HG02938 (cell line): ENCODE measurements around the gene SIL1.
"Not testable (repeated sequence)": the region's sequence is repeated elsewhere in the genome, so short reads cannot be mapped to it uniquely, and the experiment has no call there.

Experiments used
- ATAC-seq: cut with Tn5 transposase; IDR thresholded peaks from one replicate; pipeline ENCODE4 v1.9.1; 2021; ENCODE audit warnings: mild to moderate bottlenecking, moderate library complexity; ENCODE audit not compliant: unreplicated experiment

SIL1 gene

DNA sequence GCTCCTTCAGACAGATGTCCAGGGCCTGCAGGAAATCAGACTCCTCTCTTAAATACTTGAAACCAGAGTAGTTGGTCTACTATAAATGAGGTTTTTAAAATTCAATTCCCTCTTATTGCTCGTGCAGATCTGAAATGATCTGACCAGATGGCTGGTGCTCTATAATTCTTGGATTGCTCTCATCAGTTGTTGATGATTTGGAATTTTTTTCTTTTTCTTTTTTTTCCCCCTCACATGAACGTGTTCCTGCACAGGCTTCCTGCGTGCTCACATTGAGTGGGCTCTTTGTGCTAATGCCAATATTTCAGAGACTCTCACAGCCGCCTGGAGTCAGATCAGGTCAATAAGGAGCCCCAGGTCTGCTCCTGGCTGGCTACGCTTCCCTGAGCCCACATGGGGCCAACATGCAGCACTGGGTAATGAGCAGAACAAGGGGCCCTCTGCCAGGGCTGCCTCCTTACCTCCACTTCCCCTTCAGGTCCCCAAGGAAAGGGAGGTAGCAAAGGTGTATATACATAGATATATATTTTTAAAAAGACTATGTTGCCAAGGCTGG lies 82.0 kb downstream of the SIL1 start:
- ATAC-seq = no peak

- ATAC-seq = no peak
Observed at GRCh38 chr5:139113892-139114291, 84.3 kb downstream of the SIL1 start.

GRCh38 chr5:139112362-139112761 lies 85.8 kb downstream of the SIL1 start:
- not testable (repeated sequence) for ATAC-seq

DNA sequence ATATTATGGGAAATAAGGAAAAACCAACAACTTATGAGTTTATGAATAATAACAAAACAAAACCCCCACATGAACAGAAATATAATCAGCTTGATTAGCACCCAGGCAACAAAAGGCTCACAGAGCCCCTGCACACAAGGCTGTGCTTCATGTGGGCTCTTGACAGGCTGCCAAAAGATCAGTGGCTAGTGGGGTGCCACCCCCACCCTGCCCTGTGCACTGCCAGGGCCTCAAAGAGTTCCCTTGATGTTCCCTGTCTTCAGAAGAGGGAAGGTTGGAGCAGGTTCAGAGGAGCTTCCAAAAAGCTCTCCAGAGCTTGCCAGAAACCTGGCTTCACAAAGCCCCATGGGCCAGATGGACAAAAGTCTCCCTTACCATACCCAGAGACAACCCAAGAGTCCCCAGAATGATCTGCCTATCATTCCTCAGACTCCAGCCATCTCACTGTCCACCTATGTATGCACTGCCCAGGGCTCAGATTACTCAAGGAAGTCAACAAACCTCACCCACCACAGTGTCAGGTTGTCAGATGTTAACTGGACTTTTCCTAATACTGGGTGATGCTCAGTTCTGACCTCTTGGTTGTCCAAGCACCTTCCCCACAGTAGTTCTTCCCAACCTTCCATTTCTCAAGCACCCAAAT lies 87.5 kb downstream of the SIL1 start:
- ATAC-seq = no peak

DNA sequence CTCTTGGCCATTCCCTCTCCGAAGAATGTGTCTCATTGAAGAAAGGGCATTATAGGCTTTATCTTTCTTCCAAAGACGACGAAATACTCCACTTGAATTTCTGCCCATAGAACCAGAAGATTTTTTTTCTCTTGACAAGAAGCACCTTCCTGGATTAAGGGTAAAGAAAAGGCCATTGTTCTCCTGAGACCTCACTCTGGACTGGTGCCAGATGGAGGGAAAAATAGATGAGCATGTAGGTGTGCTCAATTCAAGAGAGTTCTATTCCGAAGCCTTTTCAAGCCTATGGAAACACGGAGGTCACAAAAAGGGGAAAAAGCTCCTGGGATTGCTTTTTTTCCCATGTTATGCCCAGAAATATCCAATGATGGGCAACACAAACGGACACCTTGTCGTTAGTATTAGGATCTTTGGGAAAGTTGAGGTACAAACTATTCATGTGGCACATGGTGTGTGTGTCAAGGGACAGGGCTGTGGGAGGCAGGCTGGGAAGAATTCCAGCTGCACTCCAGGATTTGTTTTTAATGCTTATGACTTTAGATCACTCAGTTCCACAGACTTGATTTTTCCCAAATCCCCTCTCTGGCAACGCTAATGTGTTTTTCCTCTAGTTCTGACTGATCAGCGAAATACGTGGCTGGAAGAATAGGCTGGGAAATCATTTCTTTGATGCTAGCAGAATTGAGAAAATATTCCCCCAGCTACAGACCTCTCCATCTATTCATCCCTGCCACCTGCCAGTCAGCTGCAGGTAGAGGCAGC lies 89.9 kb downstream of the SIL1 start:
- no peak for ATAC-seq

- ATAC-seq = no peak
Observed at GRCh38 chr5:139105621-139106071, 92.5 kb downstream of the SIL1 start.

DNA sequence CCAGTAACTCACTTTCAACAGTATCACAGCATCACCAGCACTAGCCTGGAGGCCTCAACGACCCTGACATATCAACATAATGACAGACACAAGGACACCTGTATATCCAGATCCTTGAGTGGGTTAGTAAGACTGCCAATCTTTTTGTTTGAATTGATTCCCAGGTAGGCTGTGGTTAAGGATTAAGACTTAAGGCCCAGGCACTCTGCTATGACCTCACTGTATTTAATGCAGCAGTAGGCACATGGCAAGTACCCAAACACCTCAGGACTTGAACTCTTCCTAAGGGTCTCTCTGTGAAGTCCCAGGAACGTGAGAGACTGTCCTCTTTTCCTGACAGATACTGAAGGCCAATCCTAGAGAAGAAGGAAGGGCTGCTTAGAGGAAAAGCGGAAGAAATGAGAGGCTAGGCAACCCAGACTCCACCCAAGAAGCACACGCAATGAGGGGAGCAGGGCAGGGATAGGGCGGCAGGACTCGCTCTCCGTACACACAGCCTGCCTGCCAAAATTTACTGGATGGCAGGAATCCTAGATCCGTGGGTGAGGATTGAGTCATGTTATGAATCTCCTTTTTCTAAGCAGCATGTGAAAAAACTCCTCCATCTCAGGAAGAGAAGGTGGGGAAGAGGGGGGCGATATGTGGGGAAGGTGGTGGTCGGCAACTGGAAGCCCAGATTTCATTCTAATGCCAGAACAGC lies 93.4 kb downstream of the SIL1 start:
- no peak for ATAC-seq

DNA sequence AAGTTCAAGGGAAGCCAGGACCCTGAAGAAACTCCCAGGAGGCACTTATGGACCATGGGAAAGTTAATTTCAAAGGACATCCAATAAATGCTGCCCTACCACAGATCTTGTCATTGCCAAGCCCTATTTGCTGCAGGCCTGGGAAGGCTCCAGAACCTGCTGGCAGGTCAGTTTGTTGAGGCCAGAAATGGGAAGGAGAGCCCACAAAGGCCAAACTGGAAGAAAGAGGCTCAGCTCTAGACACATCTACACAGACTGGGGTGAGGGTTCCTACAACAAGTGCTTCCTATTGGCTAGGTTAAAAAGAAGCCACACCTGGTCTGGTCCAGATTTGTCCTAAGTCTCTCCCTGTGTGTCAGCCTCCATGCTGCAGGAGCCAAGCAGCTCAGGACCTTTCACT lies 94.4 kb downstream of the SIL1 start:
- ATAC-seq = no peak

DNA sequence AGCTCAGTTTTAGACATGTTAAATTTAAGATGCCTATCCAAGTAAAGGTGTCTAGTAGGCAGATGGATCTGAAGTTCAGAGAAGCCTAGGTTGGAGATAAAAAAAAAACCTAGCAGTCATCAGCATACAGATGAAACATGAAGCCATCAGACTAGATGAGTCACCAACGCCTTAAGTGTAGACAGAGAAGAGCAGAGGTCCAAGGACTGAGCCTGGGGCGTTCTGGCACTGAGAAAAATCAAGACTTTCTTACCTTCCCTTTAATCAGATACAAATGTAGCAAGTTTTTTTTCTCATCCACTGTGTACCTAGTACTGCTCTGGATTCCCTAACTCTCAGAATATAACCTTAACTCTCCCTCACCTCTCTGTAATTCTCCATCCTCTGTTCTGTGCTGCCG lies 97.3 kb downstream of the SIL1 start:
- no peak for ATAC-seq

- ATAC-seq = peak; percentile 89
Observed at GRCh38 chr5:139094154-139095131, 103.7 kb downstream of the SIL1 start.

DNA sequence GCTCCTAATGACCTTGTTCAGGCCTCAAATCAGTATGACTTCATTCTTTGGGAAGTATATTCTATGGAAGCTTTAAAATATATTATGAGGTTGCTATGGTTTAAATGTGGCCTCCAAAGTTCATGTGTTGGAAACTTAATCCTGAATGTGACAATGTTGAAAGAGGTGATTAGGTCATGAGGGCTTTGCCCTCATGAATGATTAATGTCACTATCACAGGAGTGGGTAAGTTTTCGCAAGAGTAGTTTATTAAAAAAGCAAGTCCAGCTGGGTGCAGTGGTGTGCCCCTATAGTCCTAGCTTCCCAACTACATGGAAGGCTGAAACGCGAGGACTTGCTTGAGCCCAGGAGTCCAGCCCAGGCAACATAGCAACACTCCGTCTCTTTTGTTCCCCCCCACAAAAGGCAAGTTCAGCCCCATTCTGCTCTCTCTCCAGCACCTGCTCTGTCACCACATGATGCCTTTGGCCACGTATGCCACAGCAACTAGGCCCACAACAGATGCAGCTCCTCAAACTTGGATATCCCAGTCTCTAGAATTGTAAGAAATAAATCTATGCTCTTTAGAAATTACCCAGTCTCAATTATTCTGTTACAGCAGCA lies 105.3 kb downstream of the SIL1 start:
- no peak for ATAC-seq

GRCh38 chr5:139091439-139092156 lies 106.6 kb downstream of the SIL1 start:
- no peak for ATAC-seq

GRCh38 chr5:139090581-139090980 lies 107.6 kb downstream of the SIL1 start:
- no peak for ATAC-seq

DNA sequence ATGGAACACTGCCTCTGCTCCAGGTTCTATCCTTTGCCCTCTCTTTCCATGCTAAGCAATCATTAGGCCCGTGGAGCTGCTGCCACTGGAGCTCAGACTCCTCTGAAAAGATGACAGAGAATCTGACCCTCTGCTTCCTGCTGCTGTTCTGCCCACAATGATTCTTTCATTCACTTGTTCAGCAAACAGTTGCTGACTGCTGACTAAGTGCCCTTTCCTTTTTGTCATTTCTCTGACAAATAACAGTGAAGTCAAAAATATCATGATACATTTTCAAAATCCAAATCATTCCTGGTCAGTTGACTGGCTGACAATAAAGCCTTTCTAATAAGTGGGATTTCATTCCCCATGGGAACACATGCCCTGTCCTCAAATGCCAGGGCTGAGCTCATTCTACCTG lies 110.1 kb downstream of the SIL1 start:
- ATAC-seq = no peak

- ATAC-seq = no peak
Observed at GRCh38 chr5:139082813-139083498, 115.2 kb downstream of the SIL1 start.

DNA sequence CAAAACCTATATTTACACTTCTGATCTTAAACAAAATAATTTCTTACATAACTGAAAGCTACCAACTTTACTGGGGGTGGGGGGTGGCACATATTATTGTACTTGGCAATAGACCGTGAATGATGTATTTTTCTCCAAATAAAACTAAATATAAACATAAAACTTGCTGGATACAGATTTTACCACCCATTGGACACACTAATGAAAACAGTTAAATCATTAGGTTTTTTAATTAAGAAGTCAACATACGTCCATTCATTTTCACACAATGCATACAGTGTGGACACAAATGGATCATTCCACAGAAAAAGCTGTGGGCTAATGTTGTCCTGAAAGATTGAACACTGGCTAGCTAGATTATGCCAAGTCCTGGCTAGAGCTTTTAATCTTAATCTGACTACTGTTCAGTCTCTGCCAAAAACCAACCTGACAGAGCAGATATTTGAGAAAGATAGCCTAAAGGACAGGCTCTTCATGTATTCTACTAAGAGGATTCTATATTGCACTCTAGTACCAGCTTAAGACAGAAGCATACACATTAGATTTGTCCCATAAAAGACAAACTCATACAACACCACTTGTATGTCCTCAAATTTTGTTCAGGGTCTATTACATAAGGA lies 118.1 kb downstream of the SIL1 start:
- no peak for ATAC-seq

- ATAC-seq = no peak
Observed at GRCh38 chr5:139079225-139079990, 118.8 kb downstream of the SIL1 start.

GRCh38 chr5:139078345-139078744 lies 119.8 kb downstream of the SIL1 start:
- no peak for ATAC-seq
